ENCODE measurements around the gene TENT5A. TPM values are rescaled to one million over a fixed set of nuclear protein-coding genes. Genes with fewer than 3 reads are reported as not detected.
"Not testable (repeated sequence)": the region's sequence is repeated elsewhere in the genome, so short reads cannot be mapped to it uniquely, and the experiment has no call there.

TENT5A gene
- total RNA-seq, 1 donor from 2014 or later = 0.30 TPM

- intact Hi-C loops (cut with micrococcal nuclease) = no loop called here
- no peaks in the 10 kb centered on the region for H3K4me1 Mint-ChIP-seq
- H3K36me3 Mint-ChIP-seq (ENCODE audit: low read depth) = no peaks in the 10 kb centered on the region
- no peak overlapping the region for H3K27ac Mint-ChIP-seq
- H3K4me3 Mint-ChIP-seq = no peak overlapping the region
- DNase-seq = no peak
- no peaks in the 10 kb centered on the region for H3K27me3 Mint-ChIP-seq
- peaks cover 6% of the 10 kb centered on the region for H3K9me3 Mint-ChIP-seq
These were observed 32.9 kb upstream of the TENT5A start for GRCh38 chr6:81785377-81785776.

DNA sequence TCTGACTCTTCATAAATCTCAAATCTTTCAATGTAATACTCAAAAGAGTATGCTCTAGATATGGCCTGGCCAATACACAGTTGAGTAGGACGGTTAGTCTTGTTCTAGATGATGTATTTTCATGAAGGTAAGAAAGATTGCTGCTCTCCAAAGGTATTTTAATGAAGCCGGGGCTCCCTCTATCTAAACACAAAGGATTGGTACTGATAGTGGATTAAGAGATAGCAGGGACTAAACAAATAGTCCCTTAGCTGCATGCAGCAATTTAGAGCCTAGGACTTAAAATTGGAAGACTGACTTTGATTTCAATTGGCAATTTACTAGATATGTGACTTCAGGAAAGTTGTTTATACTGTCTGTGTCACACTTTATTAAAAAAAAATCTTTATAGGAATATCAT is 31.4 kb upstream of the TENT5A start:
- no peak for DNase-seq
- Mint-ChIP-seq H3K27ac (no peak overlapping the region), H3K27me3 (no peaks in the 10 kb centered on the region), H3K4me3 (no peak overlapping the region), H3K36me3 (ENCODE audit: low read depth) (no peaks in the 10 kb centered on the region), H3K4me1 (no peaks in the 10 kb centered on the region), H3K9me3 (peaks cover 6% of the 10 kb centered on the region)
- intact Hi-C loops (cut with micrococcal nuclease) = no loop called here

- DNase-seq = no peak
- H3K27me3 Mint-ChIP-seq = no peaks in the 10 kb centered on the region
- H3K4me3 Mint-ChIP-seq = no peak overlapping the region
- no peaks in the 10 kb centered on the region for H3K4me1 Mint-ChIP-seq
- H3K9me3 Mint-ChIP-seq = peaks cover 6% of the 10 kb centered on the region
- no peak overlapping the region for H3K27ac Mint-ChIP-seq
- intact Hi-C loops (cut with micrococcal nuclease) = no loop called here
- H3K36me3 Mint-ChIP-seq (ENCODE audit: low read depth) = no peaks in the 10 kb centered on the region
These were observed 29.1 kb upstream of the TENT5A start for GRCh38 chr6:81781624-81782023.

DNA sequence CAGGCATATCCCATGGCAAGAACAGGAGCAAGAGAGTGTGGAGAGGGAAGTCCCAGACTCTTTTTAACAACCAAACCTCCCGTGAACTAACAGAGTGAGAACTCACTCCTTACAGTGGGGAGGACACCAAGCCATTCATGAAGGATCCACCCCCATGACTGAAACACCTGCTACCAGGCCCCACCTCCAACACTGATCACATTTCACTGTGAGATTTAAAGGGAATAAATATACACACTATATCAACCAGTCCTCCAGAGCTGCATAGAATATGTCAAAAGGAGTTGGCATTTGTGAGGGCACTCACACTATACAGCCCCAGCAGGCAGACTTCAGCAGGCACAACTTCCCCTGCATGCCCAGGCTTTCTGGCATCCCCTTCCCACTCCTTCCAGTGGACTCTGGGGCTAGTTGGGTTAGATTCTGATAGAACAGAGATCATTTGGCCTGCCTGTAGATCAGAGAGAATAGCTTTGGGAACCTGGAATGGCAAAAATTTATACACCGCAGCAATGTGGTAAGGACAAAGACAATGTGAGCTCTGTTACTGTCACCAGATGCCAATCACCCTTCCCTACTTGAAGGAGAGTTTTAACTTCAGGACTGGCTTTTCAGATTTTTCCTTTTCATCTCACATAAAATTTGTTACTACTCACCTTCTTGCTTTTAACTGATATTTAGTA is 25.2 kb upstream of the TENT5A start:
- no peak overlapping the region for H3K27ac Mint-ChIP-seq
- DNase-seq = no peak
- no peaks in the 10 kb centered on the region for H3K36me3 Mint-ChIP-seq (ENCODE audit: low read depth)
- peaks cover 3% of the 10 kb centered on the region for H3K4me1 Mint-ChIP-seq
- H3K27me3 Mint-ChIP-seq = no peaks in the 10 kb centered on the region
- H3K4me3 Mint-ChIP-seq = no peak overlapping the region
- intact Hi-C loops (cut with micrococcal nuclease) = no loop called here
- H3K9me3 Mint-ChIP-seq = peaks cover 6% of the 10 kb centered on the region

DNA sequence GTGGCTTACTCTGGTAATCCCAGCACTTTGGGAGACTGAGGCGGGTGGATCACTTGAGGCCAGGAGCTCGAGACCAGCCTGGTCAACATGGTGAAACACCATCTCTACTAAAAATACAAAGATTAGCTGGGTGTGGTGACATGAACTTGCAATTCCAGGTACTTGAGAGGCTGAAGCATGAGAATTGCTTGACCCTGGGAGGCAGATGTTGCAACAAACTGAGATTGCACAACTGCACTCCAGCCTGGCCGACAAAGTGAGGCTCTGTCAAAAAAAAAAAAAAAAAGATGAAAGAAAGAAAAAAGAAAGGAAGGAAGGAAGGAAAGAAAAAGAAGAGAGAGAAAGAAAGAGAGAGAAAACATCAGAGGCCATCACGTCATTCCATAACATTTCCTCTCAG is 23.7 kb upstream of the TENT5A start:
- H3K9me3 Mint-ChIP-seq; H3K27ac Mint-ChIP-seq; intact Hi-C loops (cut with micrococcal nuclease); H3K36me3 Mint-ChIP-seq (ENCODE audit: low read depth); DNase-seq; H3K4me3 Mint-ChIP-seq; H3K4me1 Mint-ChIP-seq; H3K27me3 Mint-ChIP-seq: not testable (repeated sequence)

- intact Hi-C loops (cut with micrococcal nuclease) = no loop called here
- H3K27me3 Mint-ChIP-seq = peaks cover 3% of the 10 kb centered on the region
- peaks cover 5% of the 10 kb centered on the region for H3K4me1 Mint-ChIP-seq
- DNase-seq = no peak
- H3K36me3 Mint-ChIP-seq (ENCODE audit: low read depth) = no peaks in the 10 kb centered on the region
- no peaks in the 10 kb centered on the region for H3K9me3 Mint-ChIP-seq
- H3K4me3 Mint-ChIP-seq = no peak overlapping the region
- H3K27ac Mint-ChIP-seq = no peak overlapping the region
These were observed 22.1 kb upstream of the TENT5A start for GRCh38 chr6:81774542-81774941.

- Mint-ChIP-seq H3K36me3 (ENCODE audit: low read depth) (no peaks in the 10 kb centered on the region), H3K9me3 (no peaks in the 10 kb centered on the region), H3K4me1 (peaks cover 5% of the 10 kb centered on the region), H3K4me3 (no peak overlapping the region), H3K27ac (no peak overlapping the region), H3K27me3 (peaks cover 3% of the 10 kb centered on the region)
- no peak for DNase-seq
- intact Hi-C loops (cut with micrococcal nuclease) = no loop called here
These were observed 21.4 kb upstream of the TENT5A start for GRCh38 chr6:81773887-81774286.

DNA sequence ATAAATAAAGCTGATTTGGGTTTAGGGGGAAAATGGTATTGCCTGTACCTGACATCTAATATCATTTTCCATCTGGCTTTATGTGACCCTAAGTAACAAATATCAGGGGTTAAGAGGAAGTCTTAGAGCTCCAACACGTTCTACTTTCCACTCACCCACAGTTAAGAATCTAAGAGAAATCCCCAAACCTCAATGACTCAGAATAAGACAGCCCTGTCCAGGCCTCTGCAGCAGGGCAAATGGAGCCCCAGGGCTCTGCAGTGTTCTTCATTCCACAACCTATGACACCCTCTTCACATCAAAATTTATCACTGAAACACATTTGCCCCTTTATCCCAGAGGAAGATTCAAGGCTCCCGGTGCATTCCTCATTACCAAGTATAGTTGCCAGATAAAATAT is 20.3 kb upstream of the TENT5A start:
- DNase-seq = peak; percentile 59
- intact Hi-C loops (cut with micrococcal nuclease) = no loop called here
- Mint-ChIP-seq H3K27ac (peak overlapping the region; percentile 21), H3K36me3 (ENCODE audit: low read depth) (no peaks in the 10 kb centered on the region), H3K4me3 (no peak overlapping the region), H3K4me1 (peaks cover 5% of the 10 kb centered on the region), H3K9me3 (no peaks in the 10 kb centered on the region), H3K27me3 (peaks cover 3% of the 10 kb centered on the region)

- Mint-ChIP-seq H3K36me3 (ENCODE audit: low read depth) (no peaks in the 10 kb centered on the region), H3K4me3 (no peak overlapping the region), H3K27me3 (peaks cover 12% of the 10 kb centered on the region), H3K4me1 (peaks cover 5% of the 10 kb centered on the region), H3K9me3 (no peaks in the 10 kb centered on the region), H3K27ac (no peak overlapping the region)
- intact Hi-C loops (cut with micrococcal nuclease) = no loop called here
- no peak for DNase-seq
These were observed 18.6 kb upstream of the TENT5A start for GRCh38 chr6:81771097-81771496.

GRCh38 chr6:81770381-81770780 is 17.9 kb upstream of the TENT5A start:
- peaks cover 14% of the 10 kb centered on the region for H3K27me3 Mint-ChIP-seq
- no peak overlapping the region for H3K4me3 Mint-ChIP-seq
- intact Hi-C loops (cut with micrococcal nuclease) = no loop called here
- no peaks in the 10 kb centered on the region for H3K9me3 Mint-ChIP-seq
- no peak overlapping the region for H3K27ac Mint-ChIP-seq
- H3K36me3 Mint-ChIP-seq (ENCODE audit: low read depth) = no peaks in the 10 kb centered on the region
- H3K4me1 Mint-ChIP-seq = peaks cover 5% of the 10 kb centered on the region
- DNase-seq = no peak

GRCh38 chr6:81769824-81770223 is 17.3 kb upstream of the TENT5A start:
- DNase-seq = no peak
- peaks cover 5% of the 10 kb centered on the region for H3K4me1 Mint-ChIP-seq
- intact Hi-C loops (cut with micrococcal nuclease) = no loop called here
- peaks cover 17% of the 10 kb centered on the region for H3K27me3 Mint-ChIP-seq
- H3K36me3 Mint-ChIP-seq (ENCODE audit: low read depth) = no peaks in the 10 kb centered on the region
- no peak overlapping the region for H3K27ac Mint-ChIP-seq
- H3K4me3 Mint-ChIP-seq = no peak overlapping the region
- H3K9me3 Mint-ChIP-seq = no peaks in the 10 kb centered on the region

- no peaks in the 10 kb centered on the region for H3K36me3 Mint-ChIP-seq (ENCODE audit: low read depth)
- no peak overlapping the region for H3K27ac Mint-ChIP-seq
- no peaks in the 10 kb centered on the region for H3K9me3 Mint-ChIP-seq
- peaks cover 18% of the 10 kb centered on the region for H3K27me3 Mint-ChIP-seq
- no peak overlapping the region for H3K4me3 Mint-ChIP-seq
- no peak for DNase-seq
- intact Hi-C loops (cut with micrococcal nuclease) = no loop called here
- peaks cover 5% of the 10 kb centered on the region for H3K4me1 Mint-ChIP-seq
These were observed 15.9 kb upstream of the TENT5A start for GRCh38 chr6:81768150-81768942.

DNA sequence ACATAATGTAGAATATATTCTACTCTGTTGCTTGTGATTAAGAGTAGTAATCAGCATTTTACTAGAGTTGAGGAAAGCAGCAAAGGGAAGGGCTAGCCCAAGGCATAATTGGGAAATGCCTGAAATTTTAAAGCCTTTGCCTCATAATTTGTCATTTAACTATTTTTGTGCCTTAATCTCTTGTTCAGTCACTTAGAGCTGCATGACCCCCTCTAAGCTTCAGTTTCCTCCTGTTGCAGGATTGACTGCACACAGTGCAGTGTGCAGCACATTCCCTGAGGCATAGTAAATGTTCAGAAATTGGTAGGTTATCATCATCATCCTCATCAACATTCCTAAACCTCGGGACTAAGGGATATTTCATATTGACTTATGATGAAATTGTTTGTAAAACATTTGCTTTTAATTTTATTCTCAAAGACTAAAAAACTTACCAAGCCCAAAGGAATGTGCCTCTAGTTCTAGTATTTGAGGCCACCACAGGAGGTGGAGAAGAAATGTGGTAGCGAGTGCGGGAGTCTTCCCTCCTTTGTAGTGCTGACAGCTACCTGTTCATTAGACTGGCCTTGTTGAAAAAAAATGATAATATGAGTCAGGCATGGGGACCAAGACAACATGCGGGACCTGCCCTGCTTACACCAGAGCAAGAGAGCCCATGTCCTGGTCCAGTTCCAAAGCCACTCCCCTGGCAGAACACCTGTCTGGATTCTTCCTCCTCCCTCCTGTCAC is 14.8 kb upstream of the TENT5A start:
- intact Hi-C loops (cut with micrococcal nuclease) = no loop called here
- H3K9me3 Mint-ChIP-seq = no peaks in the 10 kb centered on the region
- DNase-seq = no peak
- H3K4me3 Mint-ChIP-seq = no peak overlapping the region
- no peaks in the 10 kb centered on the region for H3K36me3 Mint-ChIP-seq (ENCODE audit: low read depth)
- H3K27me3 Mint-ChIP-seq = peaks cover 18% of the 10 kb centered on the region
- H3K27ac Mint-ChIP-seq = no peak overlapping the region
- H3K4me1 Mint-ChIP-seq = no peaks in the 10 kb centered on the region

DNA sequence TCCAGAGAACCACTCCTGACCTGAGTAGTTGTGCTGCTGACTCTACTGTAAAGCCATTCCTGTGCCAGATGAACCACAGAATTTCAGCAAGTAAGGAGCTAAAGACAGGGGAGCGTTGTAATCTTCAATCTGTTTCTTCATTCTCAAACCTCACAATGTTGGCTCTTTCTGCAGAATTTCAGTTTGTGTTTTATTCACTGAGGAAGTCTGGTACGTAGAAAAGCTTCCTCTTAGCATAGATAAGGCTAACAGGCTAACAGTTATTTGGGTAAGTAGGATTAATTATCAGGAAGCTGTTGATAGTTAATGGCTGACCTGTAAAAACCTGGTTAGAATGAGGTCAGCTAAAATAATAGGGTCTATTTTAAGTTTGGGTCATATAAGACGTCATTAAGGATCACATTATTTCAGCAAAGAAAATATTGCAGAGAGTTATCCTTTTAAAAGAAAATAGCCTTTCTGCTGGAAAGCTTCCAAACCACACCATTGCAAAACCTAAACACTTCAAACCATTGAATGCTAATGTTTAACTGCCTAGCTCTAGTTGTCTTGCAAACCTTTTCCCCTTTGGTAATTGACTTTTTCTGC is 14.1 kb upstream of the TENT5A start:
- Mint-ChIP-seq H3K27ac (no peak overlapping the region), H3K36me3 (ENCODE audit: low read depth) (no peaks in the 10 kb centered on the region), H3K9me3 (no peaks in the 10 kb centered on the region), H3K4me3 (no peak overlapping the region), H3K4me1 (no peaks in the 10 kb centered on the region), H3K27me3 (peaks cover 20% of the 10 kb centered on the region)
- intact Hi-C loops (cut with micrococcal nuclease) = no loop called here
- no peak for DNase-seq

Data from activated CD4-positive, alpha-beta T cell treated with anti-CD3 and anti-CD28 coated beads, Interleukin-2, amount 10 ng/mL, durations not matched to agents 24 days and 14 days (primary cell).